Osteocyte (in vitro differentiated cells): ENCODE data around the gene KDM4B. TPM values are rescaled to one million over a fixed set of nuclear protein-coding genes. Genes with fewer than 3 reads are reported as not detected.

Experiments used
- DNase-seq: peaks from one replicate; pipeline ENCODE4 v3.0.0; 2021; ENCODE audit warnings: mixed read lengths; ENCODE audit not compliant: unreplicated experiment; ENCODE audit errors: extremely low spot score
- H3K27ac Mint-ChIP-seq: one replicate; pipeline ENCODE4 v1.8.0; 2021; ENCODE audit warnings: mild to moderate bottlenecking, mixed read lengths; ENCODE audit not compliant: unreplicated experiment
- H3K27me3 Mint-ChIP-seq: one replicate; pipeline ENCODE4 v1.8.0; 2021; ENCODE audit warnings: mixed read lengths; ENCODE audit not compliant: unreplicated experiment
- H3K36me3 Mint-ChIP-seq: one replicate; pipeline ENCODE4 v1.8.0; 2021; ENCODE audit warnings: mixed read lengths; ENCODE audit not compliant: unreplicated experiment
- H3K4me1 Mint-ChIP-seq: one replicate; pipeline ENCODE4 v1.8.0; 2021; ENCODE audit warnings: mixed read lengths; ENCODE audit not compliant: unreplicated experiment
- H3K4me3 Mint-ChIP-seq: one replicate; pipeline ENCODE4 v1.8.0; 2021; ENCODE audit warnings: mild to moderate bottlenecking, moderate library complexity, mixed read lengths; ENCODE audit not compliant: unreplicated experiment
- H3K9me3 Mint-ChIP-seq: one replicate; pipeline ENCODE4 v1.8.0; 2021; ENCODE audit warnings: mixed read lengths; ENCODE audit not compliant: unreplicated experiment
- CTCF ChIP-seq: fragments of 200-600 bp; sonication (generic); IDR thresholded peaks from 2 replicates; pipeline ENCODE4 v1.5.0; 2021; ENCODE audit warnings: antibody characterized with exemption, mild to moderate bottlenecking, moderate library complexity
- total RNA-seq: library from RNA; stranded (reverse); gene quantifications from 2 replicates; pipeline ENCODE4 v1.2.1, GENCODE V29; 2021

KDM4B gene
- total RNA-seq, 1 donor from 2014 or later, result 49.0 TPM

DNA sequence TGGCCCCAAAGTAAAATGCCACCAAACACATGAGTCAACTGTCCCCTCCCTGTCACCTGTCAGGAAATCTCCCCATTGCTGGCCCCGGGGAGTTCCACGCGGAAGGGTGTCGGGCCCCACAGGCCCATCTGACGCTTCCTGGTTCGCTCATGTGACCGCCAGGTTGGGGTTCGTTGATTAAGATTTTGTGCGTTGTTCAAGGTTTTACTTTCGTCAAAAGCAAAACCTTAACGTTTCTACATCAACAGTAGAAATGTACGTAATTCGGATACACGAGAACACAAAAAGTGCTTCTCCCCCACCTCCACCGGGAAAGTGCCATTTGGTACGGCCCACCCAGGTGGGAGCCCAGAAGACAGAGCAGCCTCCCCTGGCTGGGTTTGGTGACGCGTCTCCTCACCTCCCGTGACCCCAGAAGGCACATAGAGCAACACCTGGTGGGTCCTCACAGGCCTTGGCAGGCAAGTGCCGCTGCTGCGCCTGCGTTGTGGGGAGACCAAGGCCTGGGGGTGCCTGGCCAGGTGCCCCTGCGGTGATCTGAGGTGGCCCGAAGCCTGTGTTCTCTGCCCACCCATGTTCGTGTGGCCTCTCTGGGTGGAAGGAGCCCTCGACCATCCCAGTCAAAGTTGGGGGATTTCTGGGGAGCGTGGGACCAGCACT lies 161.6 kb downstream of the KDM4B start:
- Mint-ChIP-seq H3K4me3 (no peak overlapping the region), H3K9me3 (no peaks in the 10 kb centered on the region), H3K4me1 (peaks cover 28% of the 10 kb centered on the region), H3K27me3 (no peaks in the 10 kb centered on the region), H3K27ac (peak overlapping the region; percentile 60), H3K36me3 (peaks cover 3% of the 10 kb centered on the region)
- no peak for DNase-seq
- no peak for TF ChIP-seq CTCF

DNA sequence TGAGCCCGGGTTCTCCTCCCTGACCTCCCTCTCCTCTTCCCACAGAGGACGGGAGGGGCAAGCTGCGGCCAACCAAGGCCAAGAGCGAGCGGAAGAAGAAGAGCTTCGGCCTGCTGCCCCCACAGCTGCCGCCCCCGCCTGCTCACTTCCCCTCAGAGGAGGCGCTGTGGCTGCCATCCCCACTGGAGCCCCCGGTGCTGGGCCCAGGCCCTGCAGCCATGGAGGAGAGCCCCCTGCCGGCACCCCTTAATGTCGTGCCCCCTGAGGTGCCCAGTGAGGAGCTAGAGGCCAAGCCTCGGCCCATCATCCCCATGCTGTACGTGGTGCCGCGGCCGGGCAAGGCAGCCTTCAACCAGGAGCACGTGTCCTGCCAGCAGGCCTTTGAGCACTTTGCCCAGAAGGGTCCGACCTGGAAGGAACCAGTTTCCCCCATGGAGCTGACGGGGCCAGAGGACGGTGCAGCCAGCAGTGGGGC lies 162.2 kb downstream of the KDM4B start:
- Mint-ChIP-seq H3K27ac (no peak overlapping the region), H3K36me3 (peaks cover 6% of the 10 kb centered on the region), H3K9me3 (no peaks in the 10 kb centered on the region), H3K4me1 (peaks cover 24% of the 10 kb centered on the region), H3K27me3 (no peaks in the 10 kb centered on the region), H3K4me3 (no peak overlapping the region)
- TF ChIP-seq CTCF, result no peak
- no peak for DNase-seq

DNA sequence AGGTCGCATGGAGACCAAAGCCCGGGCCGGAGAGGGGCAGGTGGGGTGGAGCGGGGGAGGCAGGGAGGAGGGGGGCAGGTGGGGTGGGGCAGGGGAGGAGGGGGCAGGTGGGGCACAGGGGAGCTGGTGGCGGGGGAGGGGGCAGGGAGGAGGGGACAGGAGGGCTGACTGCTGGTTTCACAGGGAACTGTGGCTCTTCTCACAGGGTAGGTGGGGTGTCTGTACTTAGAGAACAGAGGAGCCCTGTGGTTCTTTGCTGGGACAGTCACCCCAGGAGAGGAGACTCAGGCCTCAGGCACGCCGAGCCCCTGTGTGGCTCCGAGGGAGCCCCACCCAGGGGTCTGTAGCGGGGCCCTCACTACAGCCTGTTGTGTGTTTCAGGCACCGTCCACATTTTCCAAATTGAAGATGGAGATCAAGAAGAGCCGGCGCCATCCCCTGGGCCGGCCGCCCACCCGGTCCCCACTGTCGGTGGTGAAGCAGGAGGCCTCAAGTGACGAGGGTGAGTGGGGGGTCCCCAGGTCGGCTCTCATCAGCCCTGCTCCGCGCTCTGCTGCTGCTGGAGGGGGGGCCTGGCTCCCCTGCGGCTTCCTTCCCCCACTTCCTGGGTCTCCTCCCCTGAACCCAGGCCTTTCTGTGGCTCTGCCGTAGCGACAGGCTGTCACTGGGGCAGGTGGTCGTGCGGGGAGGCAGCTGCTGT lies 162.7 kb downstream of the KDM4B start:
- Mint-ChIP-seq H3K27me3 (no peaks in the 10 kb centered on the region), H3K36me3 (peaks cover 6% of the 10 kb centered on the region), H3K4me3 (no peak overlapping the region), H3K9me3 (no peaks in the 10 kb centered on the region), H3K4me1 (peaks cover 24% of the 10 kb centered on the region), H3K27ac (no peak overlapping the region)
- no peak for DNase-seq
- no peak for TF ChIP-seq CTCF

DNA sequence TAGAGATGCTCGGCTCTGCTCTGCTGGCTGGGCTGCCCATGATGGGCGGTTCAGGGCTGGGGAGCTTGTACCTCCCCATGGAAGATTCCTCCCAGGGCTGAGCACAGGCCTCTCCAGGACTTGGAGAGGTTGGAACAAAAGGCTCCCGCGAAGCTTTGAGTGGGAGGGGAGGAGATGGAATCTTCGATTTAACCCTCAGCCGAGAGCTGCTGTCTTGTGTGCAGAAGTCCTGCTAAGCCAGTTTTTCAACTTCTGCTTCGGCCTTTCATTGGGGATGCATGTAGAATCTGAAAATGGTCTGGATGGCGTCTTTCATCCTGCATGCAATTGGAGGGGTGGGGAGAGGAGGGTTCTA lies 163.3 kb downstream of the KDM4B start:
- Mint-ChIP-seq H3K4me3 (no peak overlapping the region), H3K4me1 (peaks cover 23% of the 10 kb centered on the region), H3K36me3 (peaks cover 6% of the 10 kb centered on the region), H3K27ac (no peak overlapping the region), H3K27me3 (no peaks in the 10 kb centered on the region), H3K9me3 (no peaks in the 10 kb centered on the region)
- no peak for DNase-seq
- TF ChIP-seq CTCF, result no peak
